C4-2B (cell line): ENCODE measurements around the gene OR1L8.

Experiments
- ZFX ChIP-seq: fragments of 450-650 bp; IDR thresholded peaks from 2 replicates; pipeline ENCODE4 v1.6.1; 2017
- TF ChIP-seq, protein P1 (sequence below): fragments of 450-650 bp; conservative IDR thresholded peaks from 2 replicates; pipeline ENCODE4 v1.5.1; 2017; ENCODE audit warnings: mild to moderate bottlenecking

DNA sequence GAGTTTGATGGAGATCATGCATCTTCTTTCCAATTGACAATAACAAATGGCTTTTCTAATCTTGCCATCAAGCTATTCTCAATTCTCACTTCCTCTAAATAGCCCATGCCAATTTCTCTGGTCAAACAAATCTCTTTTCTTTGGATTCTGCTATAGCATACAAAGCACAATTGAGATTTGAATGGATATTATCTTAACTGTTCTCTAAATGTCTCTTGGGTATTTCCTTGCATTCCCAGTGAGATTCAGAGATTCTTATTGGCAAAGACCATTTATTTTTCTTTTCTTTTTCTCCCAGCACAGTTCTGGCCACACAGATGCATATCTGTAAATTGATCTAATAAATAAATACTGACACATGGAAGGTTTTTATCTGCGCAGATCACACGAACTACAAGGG, 30.4 kb downstream of the OR1L8 start, which contains the start of gene OR1N2:
- TF ChIP-seq, protein P1, sequence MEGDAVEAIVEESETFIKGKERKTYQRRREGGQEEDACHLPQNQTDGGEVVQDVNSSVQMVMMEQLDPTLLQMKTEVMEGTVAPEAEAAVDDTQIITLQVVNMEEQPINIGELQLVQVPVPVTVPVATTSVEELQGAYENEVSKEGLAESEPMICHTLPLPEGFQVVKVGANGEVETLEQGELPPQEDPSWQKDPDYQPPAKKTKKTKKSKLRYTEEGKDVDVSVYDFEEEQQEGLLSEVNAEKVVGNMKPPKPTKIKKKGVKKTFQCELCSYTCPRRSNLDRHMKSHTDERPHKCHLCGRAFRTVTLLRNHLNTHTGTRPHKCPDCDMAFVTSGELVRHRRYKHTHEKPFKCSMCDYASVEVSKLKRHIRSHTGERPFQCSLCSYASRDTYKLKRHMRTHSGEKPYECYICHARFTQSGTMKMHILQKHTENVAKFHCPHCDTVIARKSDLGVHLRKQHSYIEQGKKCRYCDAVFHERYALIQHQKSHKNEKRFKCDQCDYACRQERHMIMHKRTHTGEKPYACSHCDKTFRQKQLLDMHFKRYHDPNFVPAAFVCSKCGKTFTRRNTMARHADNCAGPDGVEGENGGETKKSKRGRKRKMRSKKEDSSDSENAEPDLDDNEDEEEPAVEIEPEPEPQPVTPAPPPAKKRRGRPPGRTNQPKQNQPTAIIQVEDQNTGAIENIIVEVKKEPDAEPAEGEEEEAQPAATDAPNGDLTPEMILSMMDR: no peak
- no peak for TF ChIP-seq ZFX
